Measurements from ENCODE around the gene NCBP1. TPM values are rescaled to one million over a fixed set of nuclear protein-coding genes. Genes with fewer than 3 reads are reported as not detected.
"Not testable (repeated sequence)": the region's sequence is repeated elsewhere in the genome, so short reads cannot be mapped to it uniquely, and the experiment has no call there.

NCBP1 gene
- total and polyA plus RNA-seq, 11 donors: 6.9 to 22.4 (median 19.6) TPM

GRCh38 chr9:97696803-97697601 is 63.4 kb downstream of the NCBP1 start, which contains the start of gene XPA:
Gene XPA, minus strand, starts transcription at chr9:97697340. Its CDS starts 48 bp downstream, at chr9:97697292.
- DNase-seq (peak; percentile 97 to 99 (median 98)), ATAC-seq (peak; percentile 99 to 100 (median 99))
- 0% methylated on average over 33 to 82 of the region's 82 CpGs for WGBS, 4 donors
- TF ChIP-seq CTCF (IDR thresholded peaks at IDR 0.05) (peak in 2 of 12 donors; percentile 3 to 6), POLR2A (IDR thresholded peaks at IDR 0.05) (peak in 1 of 2 donors; percentile 95)
- H3K27ac ChIP-seq: peak within 1 kb of the TSS; percentile 83 to 97 (median 94)
- H3K27me3 ChIP-seq: no peaks in the 10 kb centered on the region
- peaks cover 0 to 18% (median 12%) of the 10 kb centered on the region in 9 donors for H3K36me3 ChIP-seq
- H3K4me3 ChIP-seq: peak within 1 kb of the TSS; percentile 54 to 96 (median 80)
- peaks cover 10 to 37% (median 26%) of the 10 kb centered on the region in 12 donors for H3K4me1 ChIP-seq
- no peaks in the 10 kb centered on the region for H3K9me3 ChIP-seq
- intact Hi-C loops (cut with DNase I): no loop called here

GRCh38 chr9:97697837-97698236 is 64.2 kb downstream of the NCBP1 start:
- H3K9me3 ChIP-seq: no peaks in the 10 kb centered on the region
- H3K27ac ChIP-seq: peak overlapping the region; percentile 83 to 97 (median 94)
- peaks cover 10 to 37% (median 26%) of the 10 kb centered on the region in 12 donors for H3K4me1 ChIP-seq
- intact Hi-C loops (cut with DNase I): no loop called here
- peak in 2 of 4 donors; percentile 3 to 4 for ATAC-seq
- H3K27me3 ChIP-seq: no peaks in the 10 kb centered on the region
- H3K36me3 ChIP-seq: peaks cover 0 to 9% (median 4%) of the 10 kb centered on the region in 9 donors
- peak overlapping the region in 9 of 12 donors; percentile 68 to 96 (median 81) for H3K4me3 ChIP-seq
- TF ChIP-seq CTCF (IDR thresholded peaks at IDR 0.05) (no peak), POLR2A (IDR thresholded peaks at IDR 0.05) (no peak)
- no peak for DNase-seq
- WGBS, 4 donors: 13 to 43% (median 34%) methylated on average over 1 of the region's 1 CpG

- H3K4me3 ChIP-seq: no peak overlapping the region
- peaks cover 10 to 33% (median 26%) of the 10 kb centered on the region in 12 donors for H3K4me1 ChIP-seq
- TF ChIP-seq CTCF (IDR thresholded peaks at IDR 0.05): no peak
- TF ChIP-seq POLR2A (IDR thresholded peaks at IDR 0.05): no peak
- ATAC-seq (no peak), DNase-seq (no peak)
- WGBS, 4 donors: 94 to 98% (median 97%) methylated on average over 10 to 14 of the region's 14 CpGs
- intact Hi-C loops (cut with DNase I): no loop called here
- no peak overlapping the region for H3K27ac ChIP-seq
- no peaks in the 10 kb centered on the region for H3K9me3 ChIP-seq
- no peaks in the 10 kb centered on the region for H3K36me3 ChIP-seq
- no peaks in the 10 kb centered on the region for H3K27me3 ChIP-seq
These were observed 65.2 kb downstream of the NCBP1 start for GRCh38 chr9:97698865-97699264.

- H3K9me3 ChIP-seq; intact Hi-C loops (cut with DNase I); H3K27ac ChIP-seq; H3K27me3 ChIP-seq; DNase-seq; ATAC-seq; H3K4me3 ChIP-seq; H3K36me3 ChIP-seq: not testable (repeated sequence)
- H3K4me1 ChIP-seq: peaks cover 10 to 33% (median 25%) of the 10 kb centered on the region in 12 donors
- 75 to 82% (median 81%) methylated on average over 13 of the region's 13 CpGs for WGBS, 4 donors
These were observed 65.7 kb downstream of the NCBP1 start for GRCh38 chr9:97699281-97699680.

GRCh38 chr9:97699824-97700223 is 66.2 kb downstream of the NCBP1 start:
- not testable (repeated sequence) for H3K9me3 ChIP-seq, H3K27me3 ChIP-seq, ATAC-seq, H3K36me3 ChIP-seq, DNase-seq, H3K27ac ChIP-seq, H3K4me3 ChIP-seq
- intact Hi-C loops (cut with DNase I): loop anchor here in 2 of 10 donors (10.0 kb wide), 2 partner anchors 235 to 555 kb away; partner anchors contain the start of gene TBC1D2 (in 1 of the 2)
- WGBS, 4 donors: 89 to 95% (median 90%) methylated on average over 3 of the region's 3 CpGs
- peaks cover 8 to 27% (median 20%) of the 10 kb centered on the region in 12 donors for H3K4me1 ChIP-seq
